Esophagus muscularis mucosa (tissue), 3 donors: ENCODE data around the gene LRP2BP.

Source experiments
- POLR2A ChIP-seq: fragments of 450-650 bp; IDR thresholded peaks from one replicate; pipeline ENCODE4 v1.6.1; 2017; ENCODE audit warnings: antibody characterized with exemption, moderate library complexity, mild to moderate bottlenecking, low read depth
- TF ChIP-seq, protein P1 (sequence below), 3 experiments: fragments of 200-600 bp in 2 of 3; fragments of 450-650 bp in 1 of 3; sonication (generic) in 2 of 3; IDR thresholded peaks; one replicate each; pipeline ENCODE4 v1.5.1; 2017 to 2019; ENCODE audit warnings: antibody characterized with exemption in 3 of 3, mild to moderate bottlenecking in 2 of 3, moderate library complexity in 1 of 3

DNA sequence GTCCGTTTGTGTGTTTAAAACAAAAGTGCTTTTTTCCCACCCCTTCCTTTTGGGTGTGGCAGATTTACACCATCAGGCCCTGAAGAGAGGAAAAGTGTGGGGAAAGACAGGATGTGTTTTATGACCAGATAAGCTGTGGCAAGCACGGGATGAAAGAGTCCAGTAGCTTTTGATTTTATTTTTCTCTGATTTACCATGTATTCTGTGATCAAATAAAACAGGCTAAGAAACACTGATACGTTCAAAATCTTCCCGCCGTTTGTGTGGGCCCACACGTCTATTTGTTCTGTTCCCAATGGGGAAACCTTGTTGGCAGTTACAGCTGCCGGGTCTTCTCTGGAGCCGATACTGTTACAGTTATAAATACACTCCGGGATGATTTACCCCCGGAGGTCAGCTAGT lies 10.8 kb downstream of the LRP2BP start:
- no peak for TF ChIP-seq POLR2A
- TF ChIP-seq, protein P1, sequence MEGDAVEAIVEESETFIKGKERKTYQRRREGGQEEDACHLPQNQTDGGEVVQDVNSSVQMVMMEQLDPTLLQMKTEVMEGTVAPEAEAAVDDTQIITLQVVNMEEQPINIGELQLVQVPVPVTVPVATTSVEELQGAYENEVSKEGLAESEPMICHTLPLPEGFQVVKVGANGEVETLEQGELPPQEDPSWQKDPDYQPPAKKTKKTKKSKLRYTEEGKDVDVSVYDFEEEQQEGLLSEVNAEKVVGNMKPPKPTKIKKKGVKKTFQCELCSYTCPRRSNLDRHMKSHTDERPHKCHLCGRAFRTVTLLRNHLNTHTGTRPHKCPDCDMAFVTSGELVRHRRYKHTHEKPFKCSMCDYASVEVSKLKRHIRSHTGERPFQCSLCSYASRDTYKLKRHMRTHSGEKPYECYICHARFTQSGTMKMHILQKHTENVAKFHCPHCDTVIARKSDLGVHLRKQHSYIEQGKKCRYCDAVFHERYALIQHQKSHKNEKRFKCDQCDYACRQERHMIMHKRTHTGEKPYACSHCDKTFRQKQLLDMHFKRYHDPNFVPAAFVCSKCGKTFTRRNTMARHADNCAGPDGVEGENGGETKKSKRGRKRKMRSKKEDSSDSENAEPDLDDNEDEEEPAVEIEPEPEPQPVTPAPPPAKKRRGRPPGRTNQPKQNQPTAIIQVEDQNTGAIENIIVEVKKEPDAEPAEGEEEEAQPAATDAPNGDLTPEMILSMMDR (IDR thresholded peaks at IDR 0.05) = no peak
